Stimulated activated CD8-positive, alpha-beta memory T cell treated with anti-CD3 and anti-CD28 coated beads, Interleukin-2, amount 100 ng/mL, for 48 hours (primary cell): ENCODE results near the gene TASP1.

ENCODE experiments used
- DNase-seq, 2 donors: peaks; one replicate each; pipeline ENCODE4 v3.0.0-alpha.2; 2020; ENCODE audit warnings: low read depth in 2 of 2

Gene TASP1

GRCh38 chr20:13571662-13572061 is 67.1 kb downstream of the TASP1 start:
- no peak for DNase-seq

- no peak for DNase-seq
Observed at GRCh38 chr20:13567663-13568062, 71.1 kb downstream of the TASP1 start.

- no peak for DNase-seq
Observed at GRCh38 chr20:13563854-13564253, 74.9 kb downstream of the TASP1 start.

GRCh38 chr20:13554706-13555105 is 84.0 kb downstream of the TASP1 start:
- no peak for DNase-seq

- no peak for DNase-seq
Observed at GRCh38 chr20:13554076-13554475, 84.7 kb downstream of the TASP1 start.

GRCh38 chr20:13552061-13552460 is 86.7 kb downstream of the TASP1 start:
- DNase-seq: no peak

GRCh38 chr20:13549451-13549850 is 89.3 kb downstream of the TASP1 start:
- no peak for DNase-seq

GRCh38 chr20:13546497-13547131 is 92.1 kb downstream of the TASP1 start:
- DNase-seq: peak; percentile 55 to 67

- DNase-seq: no peak
Observed at GRCh38 chr20:13545790-13546189, 92.9 kb downstream of the TASP1 start.

GRCh38 chr20:13543783-13544182 is 94.9 kb downstream of the TASP1 start:
- DNase-seq: no peak

- DNase-seq: no peak
Observed at GRCh38 chr20:13535627-13536026, 103.1 kb downstream of the TASP1 start.

- DNase-seq: no peak
Observed at GRCh38 chr20:13533946-13534345, 104.8 kb downstream of the TASP1 start.

GRCh38 chr20:13530146-13530545 is 108.6 kb downstream of the TASP1 start:
- no peak for DNase-seq

GRCh38 chr20:13526551-13526950 is 112.2 kb downstream of the TASP1 start:
- DNase-seq: no peak

- no peak for DNase-seq
Observed at GRCh38 chr20:13525225-13525940, 113.3 kb downstream of the TASP1 start.

- no peak for DNase-seq
Observed at GRCh38 chr20:13524339-13524738, 114.4 kb downstream of the TASP1 start.

- DNase-seq: no peak
Observed at GRCh38 chr20:13517831-13518230, 120.9 kb downstream of the TASP1 start.

GRCh38 chr20:13515796-13516558 is 122.8 kb downstream of the TASP1 start:
- no peak for DNase-seq

GRCh38 chr20:13515291-13515690 is 123.4 kb downstream of the TASP1 start:
- no peak for DNase-seq

- no peak for DNase-seq
Observed at GRCh38 chr20:13510837-13511488, 127.8 kb downstream of the TASP1 start.

GRCh38 chr20:13507646-13508045 is 131.1 kb downstream of the TASP1 start:
- no peak for DNase-seq

- no peak for DNase-seq
Observed at GRCh38 chr20:13501500-13501899, 137.2 kb downstream of the TASP1 start.
